ENCODE measurements around the gene HYAL3.

Gene HYAL3

DNA sequence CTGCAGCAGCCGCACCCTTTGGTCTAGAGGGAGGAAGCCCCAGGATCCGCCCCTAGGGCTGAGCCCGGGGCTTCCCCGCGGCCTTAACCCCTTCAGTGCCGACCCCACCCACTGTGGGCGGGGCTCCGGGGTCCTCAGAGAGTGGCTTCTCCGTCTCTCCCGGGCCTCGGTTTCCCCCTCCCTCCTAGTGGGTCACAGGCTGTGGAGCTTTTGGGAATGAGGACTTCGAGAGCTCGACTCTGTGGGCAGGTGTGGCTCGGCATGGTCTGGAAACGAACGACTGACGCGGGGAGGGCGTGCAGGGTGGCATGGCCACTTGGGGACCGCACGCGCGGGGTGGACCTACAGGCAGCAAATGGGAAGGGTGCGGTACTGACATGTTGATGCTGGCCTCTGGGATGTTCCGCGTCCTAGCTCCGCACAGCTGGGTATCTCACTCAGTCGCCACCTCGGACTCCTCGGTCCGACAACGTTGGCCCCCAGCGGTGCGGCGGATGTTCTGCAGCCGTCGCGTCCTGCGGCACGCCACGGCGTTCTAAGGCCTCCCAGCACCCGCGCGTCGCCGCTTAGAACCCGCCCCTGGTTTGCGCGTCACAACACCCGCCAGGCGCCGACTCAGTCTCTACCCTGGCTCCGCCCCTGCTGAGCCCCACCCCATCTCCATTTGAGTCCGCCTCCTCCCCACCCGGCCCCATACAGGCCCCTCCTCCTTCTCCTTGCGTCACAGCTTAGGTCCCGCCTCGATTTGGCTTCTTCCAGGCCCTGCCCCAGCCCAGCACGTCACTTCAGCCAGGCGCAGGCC, at the start of gene HYAL3, which contains the start of gene NAA80:
HYAL3 (minus strand) TSS at position 570 of the 802 bp plus-strand sequence. CDS start 3,803 bp downstream, outside the sequence.
NAA80 (minus strand) TSS at position 570 of the 802 bp plus-strand sequence. CDS start 1,942 bp downstream, outside the sequence.
- DNase-seq, result peak; percentile 74

DNA sequence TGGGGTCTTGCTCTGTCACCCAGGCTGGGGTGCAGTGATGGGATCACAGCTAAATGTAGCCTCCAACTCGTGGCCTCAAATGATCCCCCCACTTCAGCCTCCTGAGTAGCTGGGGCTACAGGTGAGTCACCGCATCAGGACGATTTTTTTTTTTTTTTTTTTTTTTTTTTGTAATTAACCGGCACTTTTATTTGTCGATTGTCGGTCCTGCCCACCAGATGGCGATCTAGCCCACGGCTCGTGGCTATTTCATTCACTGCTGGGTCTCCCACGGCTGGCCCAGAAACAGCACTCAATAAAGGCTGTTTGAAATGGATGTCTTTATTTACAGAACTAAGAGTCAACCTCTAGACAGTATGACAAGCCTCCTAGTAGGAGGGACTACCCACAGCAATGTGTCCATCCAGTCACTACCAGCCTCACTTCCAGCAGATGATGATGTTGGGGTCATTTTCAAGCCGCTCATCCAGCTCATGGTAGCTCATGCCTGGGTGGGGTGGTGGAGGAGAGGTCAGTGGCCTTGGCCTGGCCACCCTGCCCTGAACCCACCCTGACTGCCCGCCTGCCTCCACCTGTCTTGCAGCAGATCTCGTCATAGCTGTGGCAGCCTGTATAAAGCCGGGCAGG, 48.1 kb upstream of the HYAL3 start:
- no peak for DNase-seq

DNA sequence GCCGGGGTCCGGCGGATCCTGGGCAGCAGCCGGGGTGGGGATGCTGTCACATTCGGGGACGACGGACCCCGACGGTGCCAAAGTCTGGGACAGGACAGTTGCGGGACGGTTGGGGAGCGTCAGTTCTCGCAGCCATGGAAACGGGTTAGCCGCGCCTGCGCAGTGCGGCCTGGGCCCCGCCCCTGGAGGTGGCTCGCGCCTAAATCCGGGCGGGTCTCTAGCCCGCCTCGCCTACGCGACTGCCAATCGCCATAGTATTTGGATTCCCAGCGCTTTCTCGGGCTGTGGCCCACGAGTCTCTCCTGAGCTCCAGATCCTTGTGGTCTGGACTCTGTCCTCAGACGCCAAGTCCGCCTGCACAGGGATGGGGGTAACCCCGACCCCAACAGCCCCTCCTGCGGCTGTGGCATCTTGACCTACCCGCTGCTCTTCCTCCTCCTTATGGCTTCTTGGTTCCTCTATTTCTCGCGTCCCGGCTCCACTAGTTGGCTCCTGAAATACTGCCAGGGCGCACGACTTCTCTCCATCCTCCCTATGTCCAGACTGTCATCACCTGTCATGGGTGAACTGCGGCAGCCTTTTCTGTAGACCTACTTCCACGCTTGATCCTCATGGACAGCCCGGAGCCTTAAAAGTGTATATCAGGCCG, 46.5 kb upstream of the HYAL3 start, which contains the start of gene ZMYND10:
ZMYND10 (minus strand) TSS at position 147 of the 649 bp plus-strand sequence. CDS start 153 bp downstream, outside the sequence.
- no peak for DNase-seq

- no peak for DNase-seq
Observed at GRCh38 chr3:50345008-50345407, 45.8 kb upstream of the HYAL3 start.

DNA sequence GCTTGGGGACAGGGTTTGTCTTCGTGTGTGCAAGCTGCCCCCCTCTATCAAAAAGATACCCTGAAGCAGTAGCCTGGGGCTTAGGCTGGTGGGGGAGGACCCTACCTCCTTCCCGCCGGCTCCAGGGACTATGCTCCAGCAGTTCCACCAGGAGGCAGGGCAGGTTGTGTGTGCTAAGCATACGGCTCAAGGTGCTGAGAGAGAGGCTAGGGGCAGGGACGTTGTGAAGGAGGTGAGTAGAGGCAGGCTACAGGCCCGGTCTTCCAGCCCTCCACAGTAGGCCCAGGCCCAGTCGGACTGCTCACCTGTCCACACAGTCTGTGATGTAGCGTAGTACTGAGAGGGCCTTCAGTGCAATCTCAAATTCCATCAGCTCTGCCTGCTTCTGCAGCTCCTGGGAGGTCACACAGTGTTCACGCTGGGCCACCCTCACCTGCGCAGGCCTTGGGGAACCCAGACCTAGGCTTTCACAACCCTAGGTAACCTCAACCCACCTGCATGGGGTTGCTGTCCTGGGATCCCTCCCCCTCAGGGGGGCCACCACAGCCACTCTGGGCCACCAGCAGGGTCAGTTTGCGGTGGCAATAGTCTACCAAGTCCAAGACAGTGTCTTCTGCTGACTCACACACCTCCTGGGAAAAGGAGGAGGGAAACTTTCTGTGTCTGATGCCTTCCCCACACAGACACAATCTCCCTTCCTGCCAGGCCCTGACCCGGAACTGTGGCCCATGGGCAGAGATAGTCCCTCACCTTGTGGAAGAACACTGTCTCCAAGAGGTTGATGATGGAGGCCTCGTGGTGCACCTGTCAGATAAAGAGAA, 43.8 kb upstream of the HYAL3 start:
- DNase-seq, result no peak

GRCh38 chr3:50341996-50342650, 42.9 kb upstream of the HYAL3 start:
- DNase-seq, result no peak

DNA sequence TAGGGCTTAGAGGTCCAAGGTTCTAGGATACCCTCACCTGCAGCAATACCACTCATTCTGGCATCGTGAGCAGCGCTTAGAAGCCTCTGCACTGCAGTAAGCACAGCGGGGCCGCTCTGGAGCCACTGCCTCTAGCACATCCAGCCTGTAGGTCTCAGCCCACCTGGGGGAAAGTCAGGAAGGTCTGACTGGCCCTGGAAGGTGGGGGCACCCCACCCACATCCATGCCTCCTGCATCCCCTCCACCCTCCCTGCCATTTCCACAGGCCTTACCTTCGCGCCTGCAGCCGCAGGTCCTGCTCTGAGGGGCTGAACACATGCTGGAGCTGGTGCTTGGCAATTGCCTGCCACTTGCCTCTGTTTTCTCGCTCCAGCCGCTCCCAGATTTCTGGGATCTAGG, 42.3 kb upstream of the HYAL3 start:
- no peak for DNase-seq

DNA sequence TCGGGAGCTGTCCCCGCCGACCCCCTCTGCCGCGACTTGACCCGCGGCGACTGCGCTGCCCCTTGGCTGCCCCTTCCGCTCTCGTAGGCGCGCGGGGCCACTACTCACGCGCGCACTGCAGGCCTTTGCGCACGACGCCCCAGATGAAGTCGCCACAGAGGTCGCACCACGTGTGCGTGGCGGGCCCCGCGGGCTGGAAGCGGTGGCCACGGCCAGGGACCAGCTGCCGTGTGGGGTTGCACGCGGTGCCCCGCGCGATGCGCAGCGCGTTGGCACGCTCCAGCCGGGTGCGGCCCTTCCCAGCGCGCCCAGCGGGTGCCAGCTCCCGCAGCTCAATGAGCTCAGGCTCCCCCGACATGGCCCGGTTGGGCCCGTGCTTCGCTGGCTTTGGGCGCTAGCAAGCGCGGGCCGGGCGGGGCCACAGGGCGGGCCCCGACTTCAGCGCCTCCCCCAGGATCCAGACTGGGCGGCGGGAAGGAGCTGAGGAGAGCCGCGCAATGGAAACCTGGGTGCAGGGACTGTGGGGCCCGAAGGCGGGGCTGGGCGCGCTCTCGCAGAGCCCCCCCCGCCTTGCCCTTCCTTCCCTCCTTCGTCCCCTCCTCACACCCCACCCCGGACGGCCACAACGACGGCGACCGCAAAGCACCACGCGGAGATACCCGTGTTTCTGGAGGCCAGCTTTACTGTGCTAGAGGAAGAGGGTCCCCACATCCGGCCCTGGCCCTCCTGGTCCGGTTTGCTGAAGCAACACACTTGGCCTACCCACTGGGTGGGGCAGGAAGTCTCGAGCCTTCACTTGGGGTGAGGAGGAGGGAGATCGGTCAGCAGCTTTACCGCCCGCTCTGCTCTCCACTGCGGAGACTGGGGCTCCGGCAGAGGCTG, 41.5 kb upstream of the HYAL3 start, which contains the start of gene RASSF1:
RASSF1 (minus strand) TSS at position 389 of the 882 bp plus-strand sequence; CDS start at position 358, 31 bp downstream.
- no peak for DNase-seq

- DNase-seq, result no peak
Observed at GRCh38 chr3:50340147-50340447, 40.9 kb upstream of the HYAL3 start.

DNA sequence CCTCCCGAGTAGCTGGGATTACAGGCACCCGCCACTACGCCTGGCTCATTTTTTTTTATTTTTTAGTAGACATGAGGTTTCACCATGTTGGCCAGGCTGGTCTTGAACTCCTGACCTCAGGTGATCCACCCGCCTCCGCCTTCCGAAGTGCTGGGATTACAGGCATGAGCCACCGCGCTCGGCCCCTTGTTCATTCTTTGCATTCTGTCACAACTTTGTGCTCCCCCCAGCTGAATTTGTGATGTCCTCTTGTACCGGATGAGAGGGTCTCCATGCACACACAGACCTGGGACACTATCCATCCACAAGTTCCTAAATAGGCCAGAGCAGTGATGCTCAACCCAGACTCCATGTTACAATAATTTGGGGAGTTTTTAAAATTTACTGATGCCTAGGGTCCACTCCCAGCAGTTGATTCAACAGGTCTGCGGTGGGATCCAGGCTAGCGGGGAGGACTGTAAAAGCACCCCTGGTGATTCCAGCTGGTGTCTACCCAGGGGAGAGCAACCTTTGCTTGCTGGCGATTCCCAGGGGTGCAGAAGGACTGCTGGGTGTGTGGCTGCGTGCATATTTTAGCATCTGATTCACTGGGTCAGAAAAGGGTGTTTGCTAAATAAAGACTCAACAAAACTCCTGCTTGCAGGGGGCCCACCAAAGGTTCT, 40.4 kb upstream of the HYAL3 start:
- DNase-seq, result no peak

GRCh38 chr3:50338965-50339364, 39.8 kb upstream of the HYAL3 start:
- no peak for DNase-seq

DNA sequence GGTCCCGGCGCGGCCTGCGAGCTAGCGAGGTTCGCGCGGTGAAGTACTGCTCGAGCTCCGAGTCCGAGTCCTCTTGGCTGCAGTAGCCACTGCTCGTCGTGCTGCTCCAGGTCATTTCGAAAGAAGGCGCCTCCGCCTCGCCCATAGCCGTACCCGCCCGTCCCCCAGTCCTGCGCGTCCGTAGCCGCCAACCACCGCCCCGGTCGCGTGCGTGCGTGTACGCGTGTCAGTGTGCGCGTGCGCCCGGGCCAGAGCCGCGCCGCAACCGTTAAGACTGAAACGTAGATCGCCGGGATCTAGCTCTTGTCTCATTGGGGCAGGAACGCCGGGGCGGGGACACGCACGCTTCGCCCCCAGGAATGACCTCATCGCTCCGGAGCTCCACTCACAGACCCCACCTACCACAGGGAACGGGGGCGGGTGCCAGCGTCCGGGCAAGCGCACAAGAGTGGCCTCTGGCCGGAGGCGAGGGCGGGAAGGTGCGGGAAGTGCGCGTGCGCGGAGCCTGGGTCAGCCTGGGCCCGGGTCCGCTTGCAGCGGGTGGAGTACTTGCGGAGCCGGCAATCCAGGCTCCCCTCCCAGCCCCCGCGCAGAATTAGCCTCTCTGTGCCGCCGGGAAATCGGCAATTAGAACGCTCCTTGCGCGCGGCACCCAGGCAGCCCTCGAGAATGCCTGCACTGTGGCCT, 38.1 kb upstream of the HYAL3 start:
- DNase-seq, result peak; percentile 73

DNA sequence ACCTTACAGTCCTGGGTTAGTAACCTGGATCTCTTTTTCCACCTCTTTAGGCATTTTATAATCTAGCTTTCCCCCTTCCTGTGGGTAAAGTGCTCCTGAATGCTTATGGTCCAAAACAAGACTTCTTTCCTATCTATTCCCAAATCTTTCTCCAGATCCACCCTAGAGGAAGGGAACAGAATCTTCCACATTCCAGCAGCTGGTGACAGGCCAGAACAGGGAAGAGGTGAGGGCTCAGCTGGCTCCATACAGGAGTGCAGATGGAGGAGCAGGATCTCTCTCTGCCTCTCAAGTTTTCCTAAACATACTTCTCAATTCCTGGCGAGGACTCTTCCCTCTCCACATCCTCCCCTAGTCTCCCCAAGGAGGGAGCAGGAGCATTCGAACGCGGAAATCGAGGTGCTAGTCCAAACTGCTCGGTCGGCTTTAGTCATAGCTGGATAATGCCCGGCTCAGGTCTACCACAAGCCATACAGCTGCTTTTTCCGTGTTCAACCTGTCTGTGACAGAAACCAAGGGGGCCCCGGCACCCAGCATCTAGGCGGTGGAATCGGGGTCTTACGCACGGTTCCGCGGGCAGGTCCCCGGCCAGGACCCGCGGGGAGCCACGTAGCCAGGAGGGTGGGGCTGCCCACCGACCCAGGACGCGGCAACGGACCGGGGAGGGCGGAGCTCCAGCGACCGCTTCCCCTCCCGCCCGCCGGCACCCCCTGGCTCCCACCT, 37.4 kb upstream of the HYAL3 start:
- DNase-seq, result no peak

DNA sequence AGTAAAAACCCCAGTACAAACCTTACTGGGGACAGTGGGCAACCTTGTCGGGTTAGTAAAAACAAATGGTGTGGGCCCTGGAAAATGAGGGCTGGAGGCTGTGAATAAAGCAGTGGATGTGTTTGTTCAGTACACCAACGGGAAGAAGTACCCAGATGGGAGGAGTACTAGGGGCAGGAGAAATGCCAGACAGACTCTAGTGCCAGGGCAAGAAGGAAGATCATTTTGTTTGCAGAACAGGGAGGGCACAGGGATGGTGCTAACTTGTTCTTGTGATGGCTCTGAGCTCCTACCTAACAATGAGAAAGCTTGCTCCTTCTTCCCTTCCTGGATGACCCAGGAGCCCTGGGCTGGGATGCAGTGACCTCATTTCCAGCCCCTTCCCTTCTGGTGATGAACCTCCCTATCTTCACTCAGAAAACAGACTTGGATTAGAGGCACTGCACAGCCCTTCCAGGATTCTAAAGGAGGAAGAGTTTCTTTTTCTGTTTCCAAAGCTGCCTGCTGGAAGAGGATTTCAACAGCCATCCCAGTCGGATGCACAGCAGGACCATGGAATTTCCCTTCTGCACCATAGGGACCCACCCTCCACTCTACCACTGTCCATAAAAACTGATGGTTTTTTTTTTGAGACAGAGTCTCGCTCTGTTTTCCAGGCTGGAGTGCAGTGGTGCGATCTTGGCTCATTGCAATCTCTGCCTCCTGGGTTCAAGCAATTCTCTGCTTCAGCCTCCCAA, 35.3 kb upstream of the HYAL3 start:
- DNase-seq, result no peak

- DNase-seq, result no peak
Observed at GRCh38 chr3:50333744-50334328, 34.6 kb upstream of the HYAL3 start.

DNA sequence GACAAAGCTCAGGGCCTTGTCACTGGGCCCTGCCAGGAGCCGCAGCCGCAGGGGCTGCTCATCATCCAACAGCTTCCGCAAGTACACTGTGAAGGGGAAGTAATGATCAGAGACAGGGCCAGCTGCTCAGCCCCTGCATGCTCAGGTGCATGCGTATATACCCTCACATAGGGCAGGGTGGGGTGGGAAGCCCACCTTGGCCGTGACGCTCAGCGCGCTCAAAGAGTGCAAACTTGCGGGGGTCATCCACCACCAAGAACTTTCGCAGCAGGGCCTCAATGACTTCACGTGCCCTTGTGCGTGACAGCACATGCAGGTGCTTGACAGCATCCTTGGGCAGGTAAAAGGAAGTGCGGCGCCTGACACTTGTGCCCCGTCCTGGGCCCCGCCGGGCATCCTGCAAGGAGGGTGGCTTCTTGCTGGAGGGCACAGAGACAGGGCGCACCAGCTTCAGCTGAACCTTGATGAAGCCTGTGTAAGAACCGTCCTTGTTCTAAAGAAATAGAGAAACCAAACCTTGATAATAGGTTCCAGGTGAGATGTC, 32.2 kb upstream of the HYAL3 start:
- DNase-seq, result no peak

GRCh38 chr3:50330330-50330729, 31.1 kb upstream of the HYAL3 start:
- no peak for DNase-seq
